ENCODE results near the gene ESYT2.

Gene ESYT2

DNA sequence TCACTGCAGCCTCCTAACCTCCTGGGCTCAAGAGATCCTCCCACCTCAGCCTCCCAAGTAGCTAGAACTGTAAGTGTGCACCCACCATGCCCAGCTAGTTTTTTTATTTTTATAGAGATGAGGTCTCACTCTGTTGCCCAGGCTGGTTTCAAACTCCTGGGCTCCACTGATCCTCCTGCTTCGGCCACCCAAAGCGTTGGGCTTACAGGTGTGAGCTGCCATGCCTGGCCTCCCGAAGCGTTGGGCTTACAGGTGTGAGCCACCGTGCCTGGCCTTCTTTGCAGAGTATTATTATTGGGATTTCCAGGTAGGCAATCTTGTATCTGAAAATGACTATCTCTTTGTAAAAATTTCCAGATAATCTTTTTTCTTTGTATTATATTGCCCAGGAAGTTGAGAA lies 101.6 kb downstream of the ESYT2 start:
- Mint-ChIP-seq H3K4me3 (no peak overlapping the region), H3K9me3 (no peaks in the 10 kb centered on the region), H3K4me1 (no peaks in the 10 kb centered on the region), H3K27ac (no peak overlapping the region), H3K27me3 (ENCODE audit: low read depth, poor library complexity) (peaks cover 8% of the 10 kb centered on the region), H3K36me3 (ENCODE audit: low read depth) (peaks cover 14% of the 10 kb centered on the region)
- DNase-seq: no peak
- no peak for TF ChIP-seq CTCF (IDR thresholded peaks at IDR 0.05)

GRCh38 chr7:158726277-158726807 lies 103.0 kb downstream of the ESYT2 start:
- Mint-ChIP-seq H3K9me3 (no peaks in the 10 kb centered on the region), H3K27me3 (ENCODE audit: low read depth, poor library complexity) (peaks cover 8% of the 10 kb centered on the region), H3K4me3 (no peak overlapping the region), H3K27ac (no peak overlapping the region), H3K36me3 (ENCODE audit: low read depth) (peaks cover 14% of the 10 kb centered on the region), H3K4me1 (no peaks in the 10 kb centered on the region)
- no peak for DNase-seq
- TF ChIP-seq CTCF (IDR thresholded peaks at IDR 0.05): no peak

- no peak for DNase-seq
- H3K27ac Mint-ChIP-seq: no peak overlapping the region
- H3K4me1 Mint-ChIP-seq: no peaks in the 10 kb centered on the region
- peaks cover 8% of the 10 kb centered on the region for H3K27me3 Mint-ChIP-seq (ENCODE audit: low read depth, poor library complexity)
- no peaks in the 10 kb centered on the region for H3K9me3 Mint-ChIP-seq
- H3K4me3 Mint-ChIP-seq: no peak overlapping the region
- peaks cover 9% of the 10 kb centered on the region for H3K36me3 Mint-ChIP-seq (ENCODE audit: low read depth)
- TF ChIP-seq CTCF (IDR thresholded peaks at IDR 0.05): no peak
Measured at GRCh38 chr7:158725506-158725800, 103.9 kb downstream of the ESYT2 start.

GRCh38 chr7:158724658-158725505 lies 104.4 kb downstream of the ESYT2 start:
- H3K4me3 Mint-ChIP-seq: no peak overlapping the region
- no peak for DNase-seq
- TF ChIP-seq CTCF (IDR thresholded peaks at IDR 0.05): no peak

GRCh38 chr7:158723714-158724385 lies 105.5 kb downstream of the ESYT2 start:
- Mint-ChIP-seq H3K27ac (no peak overlapping the region), H3K36me3 (ENCODE audit: low read depth) (no peaks in the 10 kb centered on the region), H3K27me3 (ENCODE audit: low read depth, poor library complexity) (peaks cover 19% of the 10 kb centered on the region), H3K4me1 (no peaks in the 10 kb centered on the region), H3K9me3 (no peaks in the 10 kb centered on the region), H3K4me3 (no peak overlapping the region)
- no peak for TF ChIP-seq CTCF (IDR thresholded peaks at IDR 0.05)
- DNase-seq: no peak

More at GRCh38 chr7:158724658-158725505, 104.4 kb downstream of the ESYT2 start:
- no peaks in the 10 kb centered on the region for H3K4me1 Mint-ChIP-seq
- no peak overlapping the region for H3K27ac Mint-ChIP-seq
- H3K27me3 Mint-ChIP-seq (ENCODE audit: low read depth, poor library complexity): peaks cover 9% of the 10 kb centered on the region
- H3K36me3 Mint-ChIP-seq (ENCODE audit: low read depth): peaks cover 3% of the 10 kb centered on the region
- H3K9me3 Mint-ChIP-seq: no peaks in the 10 kb centered on the region

All from nephron progenitor cell (in vitro differentiated cells).